Hair follicle dermal papilla cell (primary cell): ENCODE measurements around the gene NPHS1. TPM values are rescaled to one million over a fixed set of nuclear protein-coding genes. Genes with fewer than 3 reads are reported as not detected.

ENCODE experiments used
- small RNA-seq: library from RNA; depleted of rRNA; stranded (forward); fragments of <200 nt; gene quantifications from one replicate; pipeline ENCODE3, GENCODE V24; 2012
- total RNA-seq: library from RNA; depleted of rRNA; stranded (reverse); fragments of >200 nt; gene quantifications from 2 replicates; pipeline ENCODE4 v1.2.3, GENCODE V29; 2012

The NPHS1 gene
- total RNA-seq = not detected in 2 replicates

GRCh38 chr19:35852029-35852780, at the start of gene NPHS1:
Gene NPHS1 (minus strand): TSS chr19:35852504. CDS start chr19:35851837, 667 bp downstream.

GRCh38 chr19:35868172-35868822, 16.0 kb upstream of the NPHS1 start, which contains the start of gene APLP1:
Gene APLP1 (plus strand): TSS chr19:35868574. CDS start chr19:35868637, 63 bp downstream.

GRCh38 chr19:35856546-35857149, 4.3 kb upstream of the NPHS1 start, which contains the start of gene KIRREL2:
Gene KIRREL2 (plus strand): TSS chr19:35856911. CDS start chr19:35857120, 209 bp downstream.

GRCh38 chr19:35812220-35813042, 39.9 kb downstream of the NPHS1 start, which contains the start of gene PRODH2:
Gene PRODH2 (minus strand): TSS chr19:35812845. CDS start chr19:35812805, 40 bp downstream.

Small RNAs within 50 kb of the gene (small RNA-seq; reads per million reads assigned to genes)
- gene RN7SL402P = not detected

Other genes starting within 250 kb of the NPHS1 start
- 4.1 and 5.4 TPM in 2 replicates for gene HAUS5, start 239.8 kb downstream of the NPHS1 start, total RNA-seq
- 41.4 and 46.0 TPM in 2 replicates for gene RBM42, start 223.5 kb downstream of the NPHS1 start, total RNA-seq
- gene ETV2, start 210.8 kb downstream of the NPHS1 start, total RNA-seq = 0.65 TPM in 1 of 2 replicates, not detected in the other
- gene COX6B1, start 204.2 kb downstream of the NPHS1 start, total RNA-seq = 153 and 283 TPM in 2 replicates
- not detected in 2 replicates for gene UPK1A, start 186.0 kb downstream of the NPHS1 start, total RNA-seq
- gene ZBTB32, start 147.9 kb downstream of the NPHS1 start, total RNA-seq = not detected in 2 replicates
- 6.6 and 9.1 TPM in 2 replicates for gene KMT2B, start 134.5 kb downstream of the NPHS1 start, total RNA-seq
- 0.73 and 0.97 TPM in 2 replicates for gene IGFLR1, start 110.1 kb downstream of the NPHS1 start, total RNA-seq
- gene U2AF1L4, start 107.1 kb downstream of the NPHS1 start, total RNA-seq = 6.8 and 7.2 TPM in 2 replicates
- 6.5 and 8.9 TPM in 2 replicates for gene PSENEN, start 106.9 kb downstream of the NPHS1 start, total RNA-seq
- 11.4 and 14.7 TPM in 2 replicates for gene LIN37, start 103.9 kb downstream of the NPHS1 start, total RNA-seq
- 13.6 and 14.8 TPM in 2 replicates for gene HSPB6, start 95.5 kb downstream of the NPHS1 start, total RNA-seq
- 10.2 and 10.6 TPM in 2 replicates for gene PROSER3, start 94.3 kb downstream of the NPHS1 start, total RNA-seq
- gene ARHGAP33, start 76.9 kb downstream of the NPHS1 start, total RNA-seq = 3.0 and 6.8 TPM in 2 replicates
- gene PRODH2, start 39.7 kb downstream of the NPHS1 start, total RNA-seq = not detected in 2 replicates
- gene KIRREL2, start 4.4 kb upstream of the NPHS1 start, total RNA-seq = not detected in 2 replicates
- gene APLP1, start 16.1 kb upstream of the NPHS1 start, total RNA-seq = 13.8 and 16.4 TPM in 2 replicates
- 4.1 and 14.8 TPM in 2 replicates for gene NFKBID, start 48.0 kb upstream of the NPHS1 start, total RNA-seq
- 0.81 TPM in 1 of 2 replicates, not detected in the other for gene HCST, start 50.0 kb upstream of the NPHS1 start, total RNA-seq
- 0.73 TPM in 1 of 2 replicates, not detected in the other for gene TYROBP, start 55.8 kb upstream of the NPHS1 start, total RNA-seq
- gene LRFN3, start 83.9 kb upstream of the NPHS1 start, total RNA-seq = 5.8 and 6.0 TPM in 2 replicates
- 9.9 and 22.1 TPM in 2 replicates for gene SDHAF1, start 142.7 kb upstream of the NPHS1 start, total RNA-seq
- not detected in 2 replicates for gene SYNE4, start 156.3 kb upstream of the NPHS1 start, total RNA-seq
- gene ALKBH6, start 161.7 kb upstream of the NPHS1 start, total RNA-seq = 10.9 and 16.6 TPM in 2 replicates
- gene CLIP3, start 180.4 kb upstream of the NPHS1 start, total RNA-seq = 20.4 and 22.8 TPM in 2 replicates
- gene THAP8, start 201.8 kb upstream of the NPHS1 start, total RNA-seq = 8.0 and 8.9 TPM in 2 replicates
- 1.5 and 2.2 TPM in 2 replicates for gene WDR62, start 202.4 kb upstream of the NPHS1 start, total RNA-seq